GM19397 (cell line): Measurements from ENCODE around the gene RASGRP3.
A peak's percentile ranks its signal among the peaks of the same experiment; 100 is the strongest.
"Not testable (repeated sequence)": the region's sequence is repeated elsewhere in the genome, so short reads cannot be mapped to it uniquely, and the experiment has no call there.

ENCODE experiments used
- ATAC-seq: cut with Tn5 transposase; IDR thresholded peaks from one replicate; pipeline ENCODE4 v1.9.1; 2021; ENCODE audit warnings: mild to moderate bottlenecking, moderate library complexity; ENCODE audit not compliant: unreplicated experiment

RASGRP3 gene, protein sequence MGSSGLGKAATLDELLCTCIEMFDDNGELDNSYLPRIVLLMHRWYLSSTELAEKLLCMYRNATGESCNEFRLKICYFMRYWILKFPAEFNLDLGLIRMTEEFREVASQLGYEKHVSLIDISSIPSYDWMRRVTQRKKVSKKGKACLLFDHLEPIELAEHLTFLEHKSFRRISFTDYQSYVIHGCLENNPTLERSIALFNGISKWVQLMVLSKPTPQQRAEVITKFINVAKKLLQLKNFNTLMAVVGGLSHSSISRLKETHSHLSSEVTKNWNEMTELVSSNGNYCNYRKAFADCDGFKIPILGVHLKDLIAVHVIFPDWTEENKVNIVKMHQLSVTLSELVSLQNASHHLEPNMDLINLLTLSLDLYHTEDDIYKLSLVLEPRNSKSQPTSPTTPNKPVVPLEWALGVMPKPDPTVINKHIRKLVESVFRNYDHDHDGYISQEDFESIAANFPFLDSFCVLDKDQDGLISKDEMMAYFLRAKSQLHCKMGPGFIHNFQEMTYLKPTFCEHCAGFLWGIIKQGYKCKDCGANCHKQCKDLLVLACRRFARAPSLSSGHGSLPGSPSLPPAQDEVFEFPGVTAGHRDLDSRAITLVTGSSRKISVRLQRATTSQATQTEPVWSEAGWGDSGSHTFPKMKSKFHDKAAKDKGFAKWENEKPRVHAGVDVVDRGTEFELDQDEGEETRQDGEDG

DNA sequence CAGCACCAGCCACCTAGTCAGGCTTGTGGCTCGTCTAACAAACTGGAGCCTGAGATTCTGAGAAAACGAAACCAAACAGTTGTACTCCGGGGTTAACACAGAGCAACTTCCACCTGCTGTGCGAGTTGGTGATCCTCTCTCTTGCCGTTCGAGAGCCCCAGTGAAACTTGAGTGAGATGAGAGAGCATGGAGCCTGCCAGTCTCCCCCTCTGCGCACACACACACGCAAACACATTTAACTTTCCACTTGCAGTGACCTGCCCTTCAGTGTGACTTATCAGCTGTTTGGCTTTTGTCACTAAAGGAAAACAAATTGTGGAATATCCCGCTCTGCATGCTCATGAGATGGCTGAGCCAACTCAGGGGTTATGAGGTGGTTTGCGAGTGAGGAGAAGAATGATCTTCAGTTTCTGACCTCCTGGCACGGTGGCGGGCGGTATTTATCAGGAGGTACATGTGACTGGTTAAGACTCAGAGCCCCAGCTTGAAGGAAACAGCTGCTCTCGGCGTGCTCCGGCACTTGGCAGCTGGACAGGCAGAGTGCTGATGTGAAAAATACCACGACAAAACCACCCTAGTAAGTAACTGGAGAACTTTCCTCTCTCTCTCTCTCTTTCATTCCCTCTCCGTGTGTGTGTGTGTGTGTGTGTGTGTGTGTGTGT lies at the start of gene RASGRP3:
TSS of gene RASGRP3 (plus strand) at position 519 of the 662 bp plus-strand sequence. CDS start 38,488 bp downstream, outside the sequence.
- ATAC-seq, result peak; percentile 55

DNA sequence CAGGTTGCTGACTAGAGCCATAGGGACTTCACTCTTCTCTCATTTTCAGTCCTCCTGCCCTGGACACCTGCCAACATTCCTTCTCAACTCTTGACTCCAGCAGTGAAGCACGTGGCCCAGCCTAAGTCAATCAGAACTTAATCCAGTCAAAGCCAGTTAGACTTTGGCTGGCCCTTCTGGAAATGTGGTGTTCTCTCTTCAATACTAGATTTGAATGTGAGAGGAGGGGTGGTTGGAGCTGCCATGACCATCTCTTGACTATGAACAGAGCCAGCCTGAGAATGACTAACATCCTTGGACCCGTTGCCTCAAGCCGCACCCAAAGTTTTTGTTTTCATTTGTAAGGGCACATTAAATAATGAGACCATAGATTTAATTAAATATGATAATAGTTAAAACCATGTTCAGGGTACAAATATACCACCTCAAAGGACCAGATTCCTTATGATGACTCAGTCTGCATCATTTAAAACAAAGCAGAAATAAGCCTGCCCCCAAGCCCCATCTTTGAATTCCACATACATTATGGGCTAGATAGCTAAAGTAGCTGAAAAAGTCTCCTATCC lies 49.7 kb upstream of the RASGRP3 start:
- ATAC-seq, result no peak

DNA sequence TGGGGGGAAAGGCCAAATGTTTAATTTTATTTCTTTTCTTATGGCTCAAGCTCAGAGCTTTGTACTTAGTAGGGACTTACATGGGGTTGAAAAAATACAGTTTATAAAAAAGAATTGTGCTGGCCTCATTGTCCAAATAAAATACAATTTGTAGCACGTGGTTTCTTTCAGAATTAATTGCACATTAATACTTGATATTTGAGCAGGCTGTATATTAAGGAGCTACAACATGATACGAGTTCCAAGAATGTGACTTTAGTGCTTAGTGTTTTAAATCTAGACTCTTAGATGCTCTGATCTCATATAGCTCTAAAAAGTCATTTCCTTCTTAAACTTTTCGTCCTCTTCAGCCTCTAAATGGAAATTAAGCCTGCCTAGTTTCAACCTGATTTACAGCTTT lies 46.4 kb upstream of the RASGRP3 start:
- ATAC-seq, result no peak

DNA sequence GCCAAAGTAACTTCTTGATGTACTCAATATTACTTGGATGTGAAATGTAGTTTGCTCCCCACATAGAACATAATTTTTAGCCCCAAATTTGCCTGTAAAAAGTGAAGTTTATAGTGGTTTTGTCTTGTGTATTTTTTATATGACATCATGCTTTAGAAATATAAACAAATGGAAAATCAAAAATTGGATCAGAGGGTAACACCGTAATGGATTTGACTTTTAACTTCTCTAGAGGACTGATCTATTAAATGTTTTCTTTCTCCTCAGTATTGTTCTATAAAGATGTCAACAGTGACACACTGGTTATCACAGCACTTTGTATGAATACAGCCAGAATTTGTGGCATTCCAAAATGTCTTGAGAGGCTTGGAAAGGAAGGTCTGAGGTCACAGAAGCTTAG lies 45.6 kb upstream of the RASGRP3 start:
- no peak for ATAC-seq

DNA sequence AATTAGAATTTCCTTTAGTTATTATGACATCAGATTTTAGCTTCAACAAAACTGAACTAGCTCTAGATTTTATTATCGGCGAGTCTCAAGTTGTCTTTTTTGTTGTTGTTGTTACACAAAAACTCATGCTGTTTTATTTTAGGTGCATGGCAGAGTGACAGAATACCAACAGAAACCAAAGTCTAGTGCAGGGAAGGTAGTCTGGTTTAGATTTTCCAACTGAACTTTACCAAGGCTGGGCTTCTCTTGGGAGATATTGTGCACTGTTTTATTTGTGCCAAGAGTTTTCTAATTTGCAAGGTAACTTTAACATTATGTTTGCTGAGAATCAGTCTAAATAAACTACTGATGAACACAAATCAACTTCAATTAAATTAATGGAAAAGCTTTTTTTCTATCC lies 43.6 kb upstream of the RASGRP3 start:
- no peak for ATAC-seq

DNA sequence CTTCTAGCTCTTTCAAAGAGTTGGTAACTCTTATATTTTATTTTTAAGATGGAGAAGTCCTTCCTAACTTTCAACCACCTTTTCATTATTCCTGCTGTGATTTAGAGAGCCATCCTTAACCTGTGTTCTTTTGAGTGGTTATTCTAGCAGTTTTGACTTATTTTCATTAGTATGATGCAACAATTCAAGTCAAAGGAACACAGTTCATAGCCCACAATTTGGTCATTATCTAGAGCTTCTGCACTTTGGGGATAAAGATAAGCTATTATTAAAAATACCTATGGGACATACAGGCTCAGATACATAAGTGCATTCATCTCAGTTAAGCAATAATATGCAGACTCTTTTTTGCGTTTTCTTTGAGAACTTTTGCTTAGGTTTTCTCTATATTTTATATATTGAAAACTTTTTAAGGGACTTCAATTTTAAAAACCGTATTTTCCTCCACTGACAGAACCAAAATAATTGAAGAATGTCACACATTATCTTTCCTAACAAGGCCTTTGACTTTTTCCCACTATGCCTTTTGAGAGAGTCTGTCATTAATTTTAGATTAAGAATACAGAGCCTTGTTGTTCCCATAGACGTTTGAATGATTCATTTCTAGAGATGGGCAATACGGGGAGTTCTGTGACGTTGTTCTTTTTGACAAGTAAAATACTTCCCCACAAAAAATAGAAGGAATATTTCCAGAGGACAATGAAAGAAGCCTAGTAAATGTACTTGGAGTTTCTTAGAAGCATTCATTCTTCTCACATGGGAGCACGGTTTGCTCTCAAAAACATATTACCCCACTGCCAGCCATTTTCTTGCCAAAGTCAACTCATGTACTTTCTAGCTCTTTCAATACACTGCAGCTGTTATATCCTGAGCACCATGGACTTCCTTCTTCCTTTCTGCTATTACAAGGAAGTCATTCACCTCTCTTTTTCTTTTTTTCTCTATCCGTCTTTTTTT lies 42.9 kb upstream of the RASGRP3 start:
- ATAC-seq, result no peak

DNA sequence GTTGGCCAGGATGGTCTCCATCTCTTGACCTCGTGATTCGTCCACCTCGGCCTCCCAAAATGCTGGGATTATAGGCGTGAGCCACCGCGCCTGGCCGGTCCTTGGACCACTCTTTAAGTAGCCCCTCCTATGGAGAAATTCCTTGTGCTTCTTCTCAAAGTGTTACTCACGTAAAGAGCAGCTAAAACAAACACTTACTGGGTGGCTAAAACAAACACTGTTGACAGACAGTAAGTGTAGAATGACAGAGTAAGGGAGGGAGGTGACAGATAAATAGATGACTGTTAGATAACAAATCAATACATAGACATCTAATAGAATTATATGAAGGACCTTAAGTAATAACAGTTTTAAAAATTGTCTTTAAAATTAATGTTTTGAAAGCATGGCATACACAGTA lies 40.9 kb upstream of the RASGRP3 start:
- ATAC-seq, result no peak

DNA sequence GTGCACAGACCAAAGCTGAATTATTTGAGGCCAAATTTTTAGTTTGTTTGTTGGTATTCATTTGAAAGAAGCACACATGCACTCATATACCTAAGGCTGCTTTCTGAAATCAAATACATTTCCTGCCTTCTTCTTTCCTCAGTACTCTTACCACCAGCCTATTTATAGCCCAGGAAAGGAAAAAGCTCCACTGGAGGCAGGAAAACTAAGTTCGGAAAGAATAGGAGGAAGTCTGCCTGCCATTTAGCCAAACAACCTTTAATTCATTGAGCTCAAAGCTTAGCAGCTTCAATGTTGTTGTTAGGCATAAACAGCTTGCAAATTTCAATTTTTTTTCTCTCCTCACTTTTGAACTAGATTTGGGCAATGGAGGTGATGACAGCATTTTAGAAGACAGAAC lies 40.4 kb upstream of the RASGRP3 start:
- ATAC-seq, result no peak

DNA sequence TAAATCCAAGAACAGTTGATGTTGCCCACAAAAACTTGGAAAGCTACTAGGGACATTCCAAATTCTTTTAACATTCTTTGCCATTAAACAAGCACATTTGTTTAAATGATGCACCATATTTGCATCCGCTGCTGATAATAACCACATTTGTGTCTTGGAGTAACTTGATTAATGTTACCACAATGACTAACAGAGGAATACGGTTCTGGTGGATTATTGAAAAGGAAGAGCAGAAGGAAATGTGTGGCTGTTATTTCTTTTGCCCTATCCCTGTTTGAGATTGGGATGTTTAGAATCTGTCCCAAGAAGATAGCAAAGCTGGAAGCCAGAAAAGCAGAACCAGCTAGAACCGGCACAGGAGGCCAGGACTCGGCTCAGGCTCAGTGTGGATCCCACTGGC lies 39.2 kb upstream of the RASGRP3 start:
- ATAC-seq, result no peak

DNA sequence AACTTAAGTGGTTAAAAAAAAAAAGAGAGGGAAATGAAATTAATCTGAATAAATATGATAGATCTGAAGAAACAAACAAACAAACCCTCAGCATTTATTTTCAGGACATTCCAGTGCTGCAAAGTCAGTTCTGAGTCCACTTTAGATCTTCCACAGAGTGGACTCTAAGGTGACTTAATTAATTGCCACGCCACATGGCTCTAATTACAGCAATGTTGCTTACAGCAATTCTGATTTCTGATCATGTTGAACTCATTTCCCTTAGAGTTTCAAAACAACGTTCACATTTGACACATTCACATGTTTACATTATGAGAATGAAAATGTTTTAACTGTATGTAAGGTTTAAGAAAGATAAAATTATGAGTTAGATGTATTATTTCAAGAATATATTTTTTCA lies 38.6 kb upstream of the RASGRP3 start:
- ATAC-seq, result no peak

DNA sequence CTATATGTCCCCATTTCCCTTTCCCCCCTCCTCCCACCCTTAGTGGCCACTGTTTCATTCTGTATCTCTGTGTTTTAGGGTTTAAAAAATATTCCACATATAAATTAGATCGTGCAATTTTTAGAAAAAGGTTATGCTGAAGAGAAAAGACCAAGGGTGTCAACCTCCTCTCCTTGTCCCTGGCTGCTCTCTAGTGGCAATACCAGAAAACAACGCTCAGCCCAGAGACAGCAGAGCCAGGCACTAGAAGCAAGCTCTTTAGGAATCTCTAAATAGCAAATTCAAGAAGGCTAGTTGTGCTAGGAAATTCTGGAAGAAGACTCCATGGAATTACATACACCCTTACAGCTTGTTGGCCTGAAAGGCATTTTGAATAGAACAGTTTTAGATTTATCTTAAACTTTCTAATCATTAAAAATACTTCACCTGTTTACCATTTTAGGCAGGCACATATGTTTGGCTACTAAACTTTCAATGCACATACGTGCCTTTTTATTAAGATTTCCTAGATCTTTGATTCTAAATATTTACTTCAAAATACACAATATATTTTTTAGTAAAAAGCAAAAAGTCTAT lies 35.1 kb upstream of the RASGRP3 start:
- no peak for ATAC-seq

DNA sequence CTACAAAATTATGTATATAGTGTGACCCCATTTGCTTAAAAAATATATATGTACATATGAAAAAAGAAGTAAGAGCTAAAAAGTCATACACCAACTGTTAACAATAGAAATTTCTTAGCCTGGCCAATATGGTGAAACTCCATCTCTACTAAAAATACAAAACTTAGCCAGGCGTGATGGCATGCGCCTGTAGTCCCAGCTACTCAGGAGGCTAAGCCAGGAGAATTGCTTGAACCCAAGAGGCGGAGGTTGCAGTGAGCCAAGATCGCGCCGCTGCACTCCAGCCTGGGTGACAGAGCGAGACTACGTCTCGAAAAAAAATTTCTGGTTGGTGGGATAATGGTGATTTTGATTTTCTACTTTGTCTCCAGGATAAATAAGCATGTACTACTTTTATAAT lies 34.4 kb upstream of the RASGRP3 start:
- not testable (repeated sequence) for ATAC-seq

DNA sequence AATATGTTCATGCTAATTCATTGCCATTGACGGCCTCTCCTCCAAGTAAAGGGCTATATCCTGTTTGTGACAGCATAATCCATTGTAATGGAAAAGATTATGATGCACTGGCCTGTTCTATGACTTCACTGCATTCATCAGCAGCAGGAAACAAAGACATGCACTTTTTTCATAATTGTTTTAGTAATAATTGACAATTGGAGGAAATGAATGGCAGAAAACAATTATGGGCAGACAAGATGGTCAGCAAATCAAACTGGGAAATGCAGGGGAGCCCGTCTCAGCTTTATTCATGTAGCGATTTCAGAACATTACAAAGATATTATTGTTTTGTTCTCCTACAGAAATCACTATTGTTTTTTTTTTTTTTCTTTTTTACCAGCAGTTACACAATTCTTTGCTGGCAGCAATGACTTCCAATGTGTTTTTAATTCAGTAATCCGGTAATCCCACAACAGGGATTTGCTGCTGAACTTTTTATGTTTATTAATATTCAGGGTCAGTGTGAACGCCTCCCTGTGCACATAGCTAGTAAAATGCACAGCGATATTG lies 33.8 kb upstream of the RASGRP3 start:
- no peak for ATAC-seq

DNA sequence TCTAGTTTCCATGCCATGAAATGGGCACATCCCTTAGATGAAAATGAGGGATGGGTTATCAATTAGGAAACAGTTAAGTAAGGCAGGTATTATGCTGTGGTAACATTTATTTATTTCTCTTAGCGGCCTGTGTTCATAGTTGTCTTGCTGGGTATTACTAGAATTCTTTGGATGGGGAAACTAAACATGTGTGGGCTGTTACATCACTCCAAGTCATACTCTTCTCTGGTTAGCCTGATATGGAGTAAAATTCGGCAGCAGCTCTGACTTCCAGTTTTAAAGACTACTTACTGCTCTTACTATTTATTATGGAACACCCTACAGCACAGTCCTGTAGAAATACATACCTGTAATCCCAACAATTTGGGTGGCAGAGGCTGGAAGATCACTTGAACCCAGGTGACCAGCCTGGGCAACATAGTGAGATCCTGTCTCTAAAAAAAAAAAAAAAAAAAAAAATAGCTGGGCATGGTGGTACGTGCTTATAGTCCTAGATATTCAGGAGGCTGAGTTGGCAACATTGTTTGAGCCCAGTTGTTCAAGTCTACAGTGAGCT lies 33.1 kb upstream of the RASGRP3 start:
- ATAC-seq, result no peak

DNA sequence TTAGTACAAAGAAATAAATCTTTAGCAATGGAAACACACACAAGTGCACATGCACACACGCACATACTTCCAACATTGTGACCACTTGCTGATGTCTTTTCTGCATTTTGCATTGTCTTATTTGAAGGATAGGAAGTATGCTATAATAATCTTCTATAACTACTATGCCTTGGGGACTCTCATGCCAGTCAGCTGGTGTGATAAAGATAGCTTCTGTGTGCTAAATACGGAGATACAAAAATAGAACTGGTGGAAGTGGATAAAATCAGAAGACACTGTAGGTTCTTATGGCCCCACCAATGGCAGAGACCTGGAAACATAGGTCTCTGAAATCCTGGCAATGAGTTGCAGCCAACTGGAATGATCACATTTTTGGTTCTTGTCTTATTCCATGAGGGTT lies 31.5 kb upstream of the RASGRP3 start:
- no peak for ATAC-seq

DNA sequence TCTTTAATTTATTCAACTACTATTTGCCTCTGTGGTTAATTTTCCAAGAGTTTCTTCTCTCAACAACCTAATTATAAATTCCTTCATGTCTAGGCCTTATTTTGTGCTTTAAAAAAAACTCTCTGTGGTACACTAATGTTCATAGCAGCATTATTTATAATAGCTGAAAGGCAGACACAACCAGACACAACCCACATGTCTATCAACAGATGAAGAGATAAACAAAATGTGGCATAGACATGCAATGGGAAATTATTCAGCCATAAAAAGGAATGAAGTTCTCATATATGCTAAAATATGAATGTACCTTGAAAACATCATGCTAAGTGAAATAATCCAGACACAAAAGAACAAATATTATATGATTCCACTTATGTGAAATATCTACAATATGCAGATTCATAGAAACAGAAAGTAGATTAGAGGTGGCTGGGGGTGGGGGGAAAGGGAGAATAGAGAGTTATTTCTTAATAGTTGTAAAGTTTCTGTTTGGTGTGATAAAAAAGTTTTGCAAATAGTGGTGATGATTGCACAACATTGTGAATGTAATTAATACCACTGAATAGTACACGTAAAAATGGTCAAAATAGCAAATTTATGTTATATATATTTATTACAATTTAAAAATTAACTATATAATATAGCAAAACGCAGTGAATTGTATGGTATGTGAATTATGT lies 28.1 kb upstream of the RASGRP3 start:
- no peak for ATAC-seq

DNA sequence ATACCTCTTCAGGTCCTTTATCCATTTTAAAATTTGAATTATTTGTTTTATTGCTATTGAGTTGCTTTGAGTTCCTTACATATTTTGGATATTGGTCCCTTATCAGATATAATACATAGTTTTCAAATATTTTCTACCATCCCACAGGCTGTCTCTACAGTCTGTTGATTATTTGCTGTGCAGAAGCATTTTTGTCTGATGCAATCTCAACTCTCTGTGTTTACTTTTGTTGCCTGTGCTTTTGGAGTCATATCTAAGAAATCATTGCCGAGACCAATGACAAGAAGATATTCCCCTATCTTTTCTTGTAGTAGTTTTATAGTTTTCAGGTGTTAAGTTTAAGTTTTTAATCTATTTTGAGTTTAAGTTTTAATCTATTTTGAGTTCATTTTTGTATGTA lies 25.2 kb upstream of the RASGRP3 start:
- no peak for ATAC-seq

DNA sequence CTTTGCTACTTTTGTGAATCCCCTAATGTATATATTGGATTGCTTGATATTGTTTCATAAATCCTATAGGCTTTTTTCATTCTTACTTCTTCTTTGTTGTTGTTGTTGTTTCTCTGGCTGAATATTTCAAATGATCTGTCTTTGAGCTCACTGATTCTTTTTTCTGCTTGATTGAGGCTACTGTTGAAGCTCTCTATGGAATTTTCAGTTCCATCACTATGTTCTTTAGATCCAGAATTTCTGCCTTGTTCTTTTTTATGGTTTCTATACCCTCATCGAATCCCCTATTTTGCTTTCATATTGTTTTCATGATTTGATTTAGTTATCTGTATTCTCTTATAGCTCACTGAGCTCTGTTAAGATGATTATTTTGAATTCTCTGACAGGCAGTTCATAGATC lies 24.6 kb upstream of the RASGRP3 start:
- ATAC-seq, result no peak

DNA sequence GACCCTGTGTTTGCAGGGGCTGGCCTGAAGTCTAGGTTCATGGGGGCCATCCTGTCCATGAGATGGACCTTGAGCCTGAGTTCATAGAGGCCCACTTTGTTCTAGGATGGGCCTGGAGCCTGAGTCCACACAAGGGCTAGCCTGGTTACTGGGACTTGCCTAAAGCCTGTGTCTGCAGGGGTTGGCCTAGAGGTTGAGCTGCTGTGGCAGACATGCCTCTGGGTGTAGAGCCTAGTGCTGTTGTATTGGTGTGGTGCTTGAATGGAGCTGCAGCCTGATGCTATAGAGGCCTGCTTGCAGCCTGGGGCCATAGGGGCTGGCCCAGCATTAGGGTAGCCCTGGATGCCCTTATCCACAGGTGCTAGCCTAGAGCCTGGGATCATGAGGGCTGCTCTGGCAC lies 23.9 kb upstream of the RASGRP3 start:
- ATAC-seq, result no peak
